WTC11 (cell line): ENCODE results near the gene APLF. TPM values are rescaled to one million over a fixed set of nuclear protein-coding genes. Genes with fewer than 3 reads are reported as not detected.
"Not testable (repeated sequence)": the region's sequence is repeated elsewhere in the genome, so short reads cannot be mapped to it uniquely, and the experiment has no call there.

Experiments used
- ATAC-seq: fragments of 200-7000 bp; cut with Tn5 transposase; 2 replicates; pipeline ENCODE4 v1.10.0; 2021; ENCODE audit warnings: mild to moderate bottlenecking, moderate library complexity
- CTCF ChIA-PET: fragments of 300-600 bp; sonication (Branson Sonifier 250); formaldehyde crosslinking; loops from one replicate; lab custom pipeline; 2021; ENCODE audit warnings: antibody characterized with exemption; lab: Charles Lee
- POLR2A ChIA-PET: fragments of 350-600 bp; sonication (Branson Sonifier 250); formaldehyde crosslinking; loops from one replicate; lab custom pipeline; 2021; ENCODE audit warnings: antibody characterized with exemption; lab: Charles Lee
- DNase-seq: peaks from one replicate; pipeline ENCODE4 v3.0.0; 2021; ENCODE audit warnings: low spot score
- H3K27ac Mint-ChIP-seq: 2 replicates; pipeline ENCODE4 v1.8.0; 2021; ENCODE audit warnings: mixed read lengths
- H3K27me3 Mint-ChIP-seq: 2 replicates; pipeline ENCODE4 v1.8.0; 2021; ENCODE audit warnings: low read depth, mild to moderate bottlenecking, moderate library complexity, mixed read lengths
- H3K36me3 Mint-ChIP-seq: 2 replicates; pipeline ENCODE4 v1.8.0; 2021; ENCODE audit warnings: mixed read lengths
- H3K4me1 Mint-ChIP-seq: 2 replicates; pipeline ENCODE4 v1.8.0; 2022; ENCODE audit warnings: mixed read lengths
- H3K4me3 Mint-ChIP-seq: 2 replicates; pipeline ENCODE4 v1.8.0; 2021; ENCODE audit warnings: mild to moderate bottlenecking, moderate library complexity, mixed read lengths
- H3K9me3 Mint-ChIP-seq: 2 replicates; pipeline ENCODE4 v1.8.0; 2021; ENCODE audit warnings: mixed read lengths
- CREM ChIP-seq: sonication (generic); formaldehyde crosslinking; IDR thresholded peaks from 2 replicates; pipeline ENCODE4 v1.8.1; 2022; ENCODE audit warnings: mild to moderate bottlenecking, missing genetic modification reagents, moderate library complexity
- E2F4 ChIP-seq: sonication (generic); formaldehyde crosslinking; IDR thresholded peaks from 2 replicates; pipeline ENCODE4 v1.8.1; 2022; ENCODE audit warnings: low read depth, mild to moderate bottlenecking, moderate library complexity, missing genetic modification reagents, borderline replicate concordance
- ELF4 ChIP-seq: sonication (generic); formaldehyde crosslinking; IDR thresholded peaks from 2 replicates; pipeline ENCODE4 v1.8.1; 2022; ENCODE audit warnings: low read depth, mild to moderate bottlenecking, moderate library complexity, missing genetic modification reagents
- EMX1 ChIP-seq: fragments of 250-450 bp; sonication (Bioruptor Pico); IDR thresholded peaks from 2 replicates; pipeline ENCODE4 v1.8.0; 2021; ENCODE audit warnings: mild to moderate bottlenecking
- ETV6 ChIP-seq: sonication (generic); formaldehyde crosslinking; IDR thresholded peaks from 2 replicates; pipeline ENCODE4 v1.8.1; 2022; ENCODE audit warnings: mild to moderate bottlenecking, missing genetic modification reagents
- FOXJ3 ChIP-seq: sonication (generic); formaldehyde crosslinking; IDR thresholded peaks from 2 replicates; pipeline ENCODE4 v1.9.0; 2021; ENCODE audit warnings: missing genetic modification reagents, mild to moderate bottlenecking, borderline replicate concordance
- FOXK1 ChIP-seq: sonication (generic); formaldehyde crosslinking; IDR thresholded peaks from 2 replicates; pipeline ENCODE4 v1.8.0; 2022; ENCODE audit warnings: mild to moderate bottlenecking, moderate library complexity, missing genetic modification reagents
- GRHL2 ChIP-seq: fragments of 250-450 bp; sonication (Bioruptor Pico); IDR thresholded peaks from 2 replicates; pipeline ENCODE4 v1.8.0; 2022; ENCODE audit warnings: mild to moderate bottlenecking, moderate library complexity; ENCODE audit not compliant: insufficient replicate concordance, severe bottlenecking
- KAT7 ChIP-seq: sonication (generic); formaldehyde crosslinking; IDR thresholded peaks from 2 replicates; pipeline ENCODE4 v1.8.1; 2023; ENCODE audit warnings: missing genetic modification reagents, mild to moderate bottlenecking, borderline replicate concordance
- MLX ChIP-seq: sonication (generic); formaldehyde crosslinking; IDR thresholded peaks from 2 replicates; pipeline ENCODE4 v1.8.1; 2023; ENCODE audit warnings: mild to moderate bottlenecking, missing genetic modification reagents, moderate library complexity
- MXD4 ChIP-seq: fragments of 250-450 bp; sonication (Bioruptor Pico); IDR thresholded peaks from 2 replicates; pipeline ENCODE4 v1.8.0; 2021; ENCODE audit warnings: mild to moderate bottlenecking, moderate library complexity, borderline replicate concordance
- MYBL2 ChIP-seq: sonication (generic); formaldehyde crosslinking; IDR thresholded peaks from 2 replicates; pipeline ENCODE4 v1.8.1; 2023; ENCODE audit warnings: mild to moderate bottlenecking, moderate library complexity, missing genetic modification reagents
- NR1H2 ChIP-seq: sonication (generic); formaldehyde crosslinking; IDR thresholded peaks from 2 replicates; pipeline ENCODE4 v1.9.0; 2021; ENCODE audit warnings: mild to moderate bottlenecking, moderate library complexity, missing genetic modification reagents
- RORB ChIP-seq: fragments of 250-450 bp; sonication (Bioruptor Pico); IDR thresholded peaks from 2 replicates; pipeline ENCODE4 v1.9.0; 2021; ENCODE audit warnings: mild to moderate bottlenecking
- SMAD4 ChIP-seq: sonication (generic); formaldehyde crosslinking; IDR thresholded peaks from 2 replicates; pipeline ENCODE4 v1.8.0; 2022; ENCODE audit warnings: mild to moderate bottlenecking, missing genetic modification reagents
- TEAD4 ChIP-seq: sonication (generic); formaldehyde crosslinking; IDR thresholded peaks from 2 replicates; pipeline ENCODE4 v1.8.0; 2022; ENCODE audit warnings: mild to moderate bottlenecking, missing genetic modification reagents
- ZBTB21 ChIP-seq: sonication (generic); formaldehyde crosslinking; IDR thresholded peaks from 2 replicates; pipeline ENCODE4 v1.8.1; 2023; ENCODE audit warnings: mild to moderate bottlenecking, missing genetic modification reagents, borderline replicate concordance
- ZBTB43 ChIP-seq: sonication (generic); formaldehyde crosslinking; IDR thresholded peaks from 2 replicates; pipeline ENCODE4 v1.8.1; 2023; ENCODE audit warnings: mild to moderate bottlenecking, missing genetic modification reagents
- ZNF232 ChIP-seq: sonication (generic); formaldehyde crosslinking; IDR thresholded peaks from 2 replicates; pipeline ENCODE4 v1.8.0; 2022; ENCODE audit warnings: mild to moderate bottlenecking, missing genetic modification reagents
- ZNF317 ChIP-seq: sonication (generic); formaldehyde crosslinking; IDR thresholded peaks from 2 replicates; pipeline ENCODE4 v1.8.1; 2023; ENCODE audit warnings: low read depth, mild to moderate bottlenecking, moderate library complexity, missing genetic modification reagents, borderline replicate concordance
- ZSCAN18 ChIP-seq: fragments of 250-450 bp; sonication (Bioruptor Pico); IDR thresholded peaks from 2 replicates; pipeline ENCODE4 v2.1.2; 2022; ENCODE audit warnings: mild to moderate bottlenecking, moderate library complexity
- total RNA-seq: library from RNA; stranded (reverse); gene quantifications from 3 replicates; pipeline ENCODE4 v1.2.3, GENCODE V29; 2021
- TF ChIP-seq, protein P1 (sequence below): sonication (generic); formaldehyde crosslinking; conservative IDR thresholded peaks from 2 replicates; pipeline ENCODE4 v1.8.1; 2022; ENCODE audit warnings: mild to moderate bottlenecking, missing genetic modification reagents

The APLF gene
- total RNA-seq, 1 experiment from 2014 or later = 2.7 TPM

DNA sequence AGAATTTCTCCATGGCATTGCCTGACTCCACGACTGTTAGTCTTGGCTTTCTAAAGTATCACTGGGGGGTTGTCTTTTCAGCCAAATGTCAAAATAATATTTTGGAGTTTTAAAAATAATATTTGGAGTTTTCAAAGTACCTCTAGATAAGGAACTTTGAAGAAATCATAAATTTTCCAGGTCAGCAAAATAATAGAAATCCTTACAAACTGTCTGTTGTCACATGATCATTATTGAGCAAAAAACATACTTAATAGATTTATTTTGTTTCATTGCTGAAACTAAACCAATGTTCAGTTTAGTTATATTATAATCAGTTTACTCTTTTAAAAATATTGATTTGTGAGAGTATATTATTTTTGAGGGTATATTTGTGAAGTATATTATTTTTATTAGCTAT, 85.7 kb downstream of the APLF start (continued):
- TF ChIP-seq ETV6 (CRISPR knock-in tag) = no peak
- TF ChIP-seq ELF4 = no peak
- no peak for TF ChIP-seq ZBTB21 (CRISPR knock-in tag)

- DNase-seq, POLR2A ChIA-PET, H3K4me3 Mint-ChIP-seq, H3K27me3 Mint-ChIP-seq, H3K36me3 Mint-ChIP-seq, H3K4me1 Mint-ChIP-seq, H3K27ac Mint-ChIP-seq, CTCF ChIA-PET, ATAC-seq, H3K9me3 Mint-ChIP-seq: not testable (repeated sequence)
Observed at GRCh38 chr2:68555425-68556206, 88.2 kb downstream of the APLF start.

GRCh38 chr2:68556381-68556780, 89.0 kb downstream of the APLF start:
- CTCF ChIA-PET = no interaction called here
- H3K4me1 Mint-ChIP-seq = no peaks in the 10 kb centered on the region
- no peaks in the 10 kb centered on the region for H3K27me3 Mint-ChIP-seq
- H3K27ac Mint-ChIP-seq = no peak overlapping the region
- DNase-seq (no peak), ATAC-seq (no peak)
- POLR2A ChIA-PET = no interaction called here
- no peak overlapping the region for H3K4me3 Mint-ChIP-seq
- no peaks in the 10 kb centered on the region for H3K9me3 Mint-ChIP-seq
- no peaks in the 10 kb centered on the region for H3K36me3 Mint-ChIP-seq
- no peak for TF ChIP-seq MXD4
- TF ChIP-seq, protein P1, sequence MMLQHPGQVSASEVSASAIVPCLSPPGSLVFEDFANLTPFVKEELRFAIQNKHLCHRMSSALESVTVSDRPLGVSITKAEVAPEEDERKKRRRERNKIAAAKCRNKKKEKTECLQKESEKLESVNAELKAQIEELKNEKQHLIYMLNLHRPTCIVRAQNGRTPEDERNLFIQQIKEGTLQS (CRISPR knock-in tag) = no peak
- TF ChIP-seq EMX1 (CRISPR knock-in tag) = no peak
- no peak for TF ChIP-seq FOXJ3
- TF ChIP-seq CREM (CRISPR knock-in tag) = no peak
- no peak for TF ChIP-seq TEAD4 (CRISPR knock-in tag)
- no peak for TF ChIP-seq GRHL2 (CRISPR knock-in tag)
- no peak for TF ChIP-seq KAT7
- TF ChIP-seq MYBL2 (CRISPR knock-in tag) = no peak
- TF ChIP-seq MLX (CRISPR knock-in tag) = no peak
- no peak for TF ChIP-seq NR1H2 (CRISPR knock-in tag)
- TF ChIP-seq ZNF317 (CRISPR knock-in tag) = no peak
- no peak for TF ChIP-seq E2F4 (CRISPR knock-in tag)
- TF ChIP-seq ZNF232 (CRISPR knock-in tag) = no peak
- no peak for TF ChIP-seq FOXK1 (CRISPR knock-in tag)
- TF ChIP-seq RORB (CRISPR knock-in tag) = no peak
- TF ChIP-seq ZSCAN18 (CRISPR knock-in tag) = no peak
- TF ChIP-seq SMAD4 (CRISPR knock-in tag) = no peak
- no peak for TF ChIP-seq ZBTB43
